Measurements from ENCODE around the gene PPP1R16B.

The PPP1R16B gene

GRCh38 chr20:38835792-38836191 lies 30.3 kb downstream of the PPP1R16B start:
- no peak for DNase-seq (ENCODE audit: low read depth, low spot score)
- TF ChIP-seq, protein P1, sequence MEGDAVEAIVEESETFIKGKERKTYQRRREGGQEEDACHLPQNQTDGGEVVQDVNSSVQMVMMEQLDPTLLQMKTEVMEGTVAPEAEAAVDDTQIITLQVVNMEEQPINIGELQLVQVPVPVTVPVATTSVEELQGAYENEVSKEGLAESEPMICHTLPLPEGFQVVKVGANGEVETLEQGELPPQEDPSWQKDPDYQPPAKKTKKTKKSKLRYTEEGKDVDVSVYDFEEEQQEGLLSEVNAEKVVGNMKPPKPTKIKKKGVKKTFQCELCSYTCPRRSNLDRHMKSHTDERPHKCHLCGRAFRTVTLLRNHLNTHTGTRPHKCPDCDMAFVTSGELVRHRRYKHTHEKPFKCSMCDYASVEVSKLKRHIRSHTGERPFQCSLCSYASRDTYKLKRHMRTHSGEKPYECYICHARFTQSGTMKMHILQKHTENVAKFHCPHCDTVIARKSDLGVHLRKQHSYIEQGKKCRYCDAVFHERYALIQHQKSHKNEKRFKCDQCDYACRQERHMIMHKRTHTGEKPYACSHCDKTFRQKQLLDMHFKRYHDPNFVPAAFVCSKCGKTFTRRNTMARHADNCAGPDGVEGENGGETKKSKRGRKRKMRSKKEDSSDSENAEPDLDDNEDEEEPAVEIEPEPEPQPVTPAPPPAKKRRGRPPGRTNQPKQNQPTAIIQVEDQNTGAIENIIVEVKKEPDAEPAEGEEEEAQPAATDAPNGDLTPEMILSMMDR (IDR thresholded peaks at IDR 0.05; ENCODE audit: low read depth, low read length): no peak
- in situ Hi-C loops (cut with HindIII; ENCODE audit: low sequenced_read_pairs): no loop called here
- no peak overlapping the region for H3K4me3 ChIP-seq (ENCODE audit: low read depth, low read length)

DNA sequence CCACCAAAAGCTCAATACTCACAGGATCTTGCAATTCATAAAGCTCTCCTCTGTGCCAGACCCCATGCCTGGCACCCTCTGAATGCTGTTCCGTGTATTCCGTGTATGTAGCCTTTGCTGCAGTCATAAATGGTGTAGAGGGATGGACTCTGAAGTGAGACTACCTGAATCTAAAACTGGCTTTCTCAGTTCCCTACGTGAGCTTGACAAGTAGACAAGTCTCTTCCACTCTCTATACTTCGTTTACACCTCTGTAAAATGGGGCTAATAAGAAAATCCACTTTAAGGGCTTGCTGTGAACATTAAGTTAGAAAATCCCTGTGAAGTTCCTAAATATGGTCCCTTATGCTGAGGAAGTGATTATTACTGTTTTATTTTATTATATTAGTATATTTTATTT lies 31.5 kb downstream of the PPP1R16B start:
- H3K4me3 ChIP-seq (ENCODE audit: low read depth, low read length): no peak overlapping the region
- in situ Hi-C loops (cut with HindIII; ENCODE audit: low sequenced_read_pairs): no loop called here
- no peak for DNase-seq (ENCODE audit: low read depth, low spot score)
- TF ChIP-seq, protein P1 (IDR thresholded peaks at IDR 0.05; ENCODE audit: low read depth, low read length): no peak

- in situ Hi-C loops (cut with HindIII; ENCODE audit: low sequenced_read_pairs): no loop called here
- TF ChIP-seq, protein P1 (IDR thresholded peaks at IDR 0.05; ENCODE audit: low read depth, low read length): no peak
- DNase-seq (ENCODE audit: low read depth, low spot score): no peak
- no peak overlapping the region for H3K4me3 ChIP-seq (ENCODE audit: low read depth, low read length)
Observed at GRCh38 chr20:38838326-38838725, 32.8 kb downstream of the PPP1R16B start.

DNA sequence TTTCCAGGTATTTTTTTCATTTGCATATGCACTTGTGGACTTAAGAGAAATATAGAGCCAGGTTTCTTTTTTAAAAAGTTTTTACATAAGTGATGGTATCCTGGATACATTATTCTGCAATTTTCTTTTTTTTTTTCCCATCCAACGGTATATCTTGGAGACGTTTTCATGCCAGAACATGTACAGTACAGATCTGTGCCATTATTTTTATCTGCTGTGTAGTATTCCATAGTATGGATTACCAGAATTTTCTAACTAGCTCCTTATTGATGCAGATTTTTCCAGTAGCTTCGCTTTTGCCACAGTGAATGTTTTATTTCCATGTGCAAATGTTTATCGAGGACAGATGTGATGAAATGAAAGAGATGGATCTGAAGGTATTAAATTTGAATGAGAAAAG lies 34.1 kb downstream of the PPP1R16B start:
- TF ChIP-seq, protein P1 (IDR thresholded peaks at IDR 0.05; ENCODE audit: low read depth, low read length): no peak
- no peak overlapping the region for H3K4me3 ChIP-seq (ENCODE audit: low read depth, low read length)
- no peak for DNase-seq (ENCODE audit: low read depth, low spot score)
- in situ Hi-C loops (cut with HindIII; ENCODE audit: low sequenced_read_pairs): no loop called here

- in situ Hi-C loops (cut with HindIII; ENCODE audit: low sequenced_read_pairs): no loop called here
- no peak overlapping the region for H3K4me3 ChIP-seq (ENCODE audit: low read depth, low read length)
- TF ChIP-seq, protein P1 (IDR thresholded peaks at IDR 0.05; ENCODE audit: low read depth, low read length): no peak
- no peak for DNase-seq (ENCODE audit: low read depth, low spot score)
Observed at GRCh38 chr20:38840053-38840893, 34.8 kb downstream of the PPP1R16B start.

- no peak overlapping the region for H3K4me3 ChIP-seq (ENCODE audit: low read depth, low read length)
- DNase-seq (ENCODE audit: low read depth, low spot score): no peak
- TF ChIP-seq, protein P1 (IDR thresholded peaks at IDR 0.05; ENCODE audit: low read depth, low read length): no peak
- in situ Hi-C loops (cut with HindIII; ENCODE audit: low sequenced_read_pairs): no loop called here
Observed at GRCh38 chr20:38840894-38841470, 35.5 kb downstream of the PPP1R16B start.
